HepG2 (cell line): ENCODE measurements around the gene POLR1C. TPM values are rescaled to one million over a fixed set of nuclear protein-coding genes. Genes with fewer than 3 reads are reported as not detected.

Source experiments
- ATAC-seq: fragments of 200-7000 bp; cut with Tn5 transposase; 3 replicates; pipeline ENCODE4 v1.9.1; 2020; ENCODE audit warnings: mild to moderate bottlenecking, moderate library complexity
- BruUV-seq: library from RNA; stranded (reverse); fragments of 400-500 nt; replicated peaks from 2 replicates; lab custom pipeline; 2021; lab: Mats Ljungman, UMichigan
- CTCF ChIA-PET: fragments of 300-600 bp; formaldehyde crosslinking; extraction: SDS; loops from one replicate; lab custom pipeline; 2021; ENCODE audit warnings: low total read pairs, inconsistent platforms, low intra/inter-chr PET ratio; lab: Yijun Ruan, JAX
- POLR2A ChIA-PET: fragments of 350-600 bp; sonication (Branson Sonifier 250); formaldehyde crosslinking; loops from one replicate; lab custom pipeline; 2020; ENCODE audit warnings: antibody characterized with exemption, inconsistent platforms; lab: Yijun Ruan, JAX
- DNase-seq: peaks from one replicate; pipeline ENCODE4 v3.0.0-alpha.2; 2015; ENCODE audit warnings: low spot score
- FAIRE-seq: peaks from 3 replicates; lab custom pipeline; 2011; peaks lifted over from hg19 to GRCh38; lab: Jason Lieb, UNC
- H2AFZ ChIP-seq: one replicate; pipeline ENCODE4 v1.6.1; 2011; ENCODE audit warnings: low read length, inconsistent platforms
- H3K27ac ChIP-seq: fragments of 300-600 bp; 3 replicates; pipeline ENCODE4 v1.8.0; 2011; ENCODE audit warnings: mixed run types, mild to moderate bottlenecking, mixed read lengths, low read length, inconsistent platforms; ENCODE audit not compliant: insufficient read depth; ENCODE audit errors: extremely low read length
- H3K27me3 ChIP-seq, 2 experiments: fragments of 200-600 bp in 1 of 2; 2 replicates in 1 of 2; 3 replicates in 1 of 2; pipeline versions ENCODE4 v1.6.0 to v1.8.0; 2011; ENCODE audit warnings: low read length in 2 of 2, mild to moderate bottlenecking in 2 of 2, moderate library complexity in 2 of 2, inconsistent platforms in 1 of 2; ENCODE audit not compliant: insufficient read depth in 2 of 2, control insufficient read depth in 1 of 2
- H3K36me3 ChIP-seq, 2 experiments: fragments of 200-600 bp in 1 of 2; replicated peaks in 1 of 2; 2 replicates in 1 of 2; 3 replicates in 1 of 2; pipeline versions ENCODE4 v1.5.1 to v1.8.0; 2011; ENCODE audit warnings: low read length in 2 of 2, inconsistent platforms in 1 of 2; ENCODE audit not compliant: insufficient read depth in 2 of 2, control insufficient read depth in 1 of 2
- H3K4me1 ChIP-seq: 2 replicates; pipeline ENCODE4 v1.5.1; 2012; ENCODE audit warnings: low read length, inconsistent platforms; ENCODE audit not compliant: insufficient read depth
- H3K4me2 ChIP-seq: 2 replicates; pipeline ENCODE4 v1.6.0; 2011; ENCODE audit warnings: low read depth, low read length, inconsistent platforms
- H3K4me3 ChIP-seq, 3 experiments: fragments of 200-600 bp in 1 of 3; sonication (generic), shearing (Covaris generic) in 1 of 3; replicated peaks in 1 of 3; 2 replicates each; pipeline ENCODE4 v1.5.1; 2011 to 2016; ENCODE audit warnings: low read length in 3 of 3, inconsistent platforms in 2 of 3, low read depth in 2 of 3, mild to moderate bottlenecking in 2 of 3, control low read depth in 1 of 3, mixed read lengths in 1 of 3; ENCODE audit not compliant: insufficient read depth in 1 of 3
- H3K79me2 ChIP-seq: one replicate; pipeline ENCODE4 v1.6.1; 2011; ENCODE audit warnings: low read length, inconsistent platforms; ENCODE audit not compliant: insufficient read depth
- H3K9ac ChIP-seq: 2 replicates; pipeline ENCODE4 v1.6.0; 2011; ENCODE audit warnings: mild to moderate bottlenecking, low read depth, low read length, inconsistent platforms; ENCODE audit not compliant: insufficient read depth
- H3K9me3 ChIP-seq: 2 replicates; pipeline ENCODE4 v1.5.1; 2012; ENCODE audit warnings: mild to moderate bottlenecking, low read length
- H4K20me1 ChIP-seq: 2 replicates; pipeline ENCODE4 v1.6.0; 2011; ENCODE audit warnings: inconsistent platforms, mild to moderate bottlenecking, low read length, moderate library complexity; ENCODE audit not compliant: insufficient read depth
- SKIL ChIP-seq: sonication (generic); formaldehyde crosslinking; IDR thresholded peaks from 2 replicates; pipeline ENCODE4 v1.8.0; 2022; ENCODE audit warnings: missing genetic modification reagents, mild to moderate bottlenecking, moderate library complexity, borderline replicate concordance
- ZNF280B ChIP-seq: sonication (generic); formaldehyde crosslinking; IDR thresholded peaks from 2 replicates; pipeline ENCODE4 v1.5.0; 2020; ENCODE audit warnings: missing genetic modification reagents, mild to moderate bottlenecking, borderline replicate concordance
- WGBS: methylation state at CpG from one replicate; pipeline ENCODE4 v1.1.6; 2017; ENCODE audit warnings: low lambda C conversion rate; 5-methylcytosine and 5-hydroxymethylcytosine counted together
- in situ Hi-C: cut with HindIII; loops from 2 replicates; pipeline ENCODE4 v1.10.0; 2017; ENCODE audit warnings: low pct_unique_long_range_greater_than_20kb; ENCODE audit not compliant: extremely low pct_ligation_motif_present
- intact Hi-C: fragments of 100-400 bp; cut with micrococcal nuclease; formaldehyde crosslinking; loops from one replicate; pipeline ENCODE4 v1.10.0; 2022; ENCODE audit not compliant: unreplicated experiment
- polyA plus RNA-seq, 8 experiments: library from polyadenylated mRNA; depleted of rRNA in 3 of 8; stranded (reverse) in 7 of 8; unstranded in 1 of 8; fragments of >200 nt; fragmentation: Illumina TruSeq in 4 of 8; extraction: Trizol in 4 of 8; gene quantifications; 2 replicates each; pipeline versions ENCODE4 v1.2.1 to v1.2.3, GENCODE V29; 2011 to 2016; ENCODE audit warnings: low read depth in 4 of 8, missing spikeins in 1 of 8, mixed read lengths in 1 of 8; ENCODE audit not compliant: insufficient read depth in 1 of 8
- total RNA-seq, 5 experiments: library from RNA; depleted of rRNA; stranded (reverse); fragments of >200 nt; fragmentation: Illumina TruSeq; extraction: Trizol; gene quantifications; 2 replicates each; pipeline ENCODE4 v1.2.3, GENCODE V29; 2016; ENCODE audit warnings: low read depth in 1 of 5

Gene POLR1C
- total and polyA plus RNA-seq, 2 of the 13 experiments (the other 11 are each of a cell fraction or from before 2014, with no cell fraction given): 62.6 to 72.2 TPM

- CTCF ChIA-PET: no interaction called here
- ATAC-seq: no peak
- Histone ChIP-seq H3K4me1 (peaks cover 46% of the 10 kb centered on the region), H3K27ac (no peak overlapping the region), H3K27me3 (no peaks in the 10 kb centered on the region; a peak in 1 of 5 replicates)
- TF ChIP-seq SKIL (CRISPR knock-in tag) (no peak), ZNF280B (0 out of 2 replicates have a peak, but pooled peaks have one; percentile 1)
- TF ChIP-seq, all 625 proteins: peak for 1
- WGBS: 95% methylated on average over 8 of the region's 8 CpGs
- intact Hi-C loops (no loop called here), in situ Hi-C loops (no loop called here)
- Histone ChIP-seq H4K20me1 (no peaks in the 10 kb centered on the region), H2AFZ (no peak overlapping the region), H3K4me3 (no peak overlapping the region), H3K4me2 (no peak overlapping the region), H3K9ac (no peak overlapping the region), H3K36me3 (peaks cover 45 to 58% of the 10 kb centered on the region in 2 experiments), H3K9me3 (no peaks in the 10 kb centered on the region), H3K79me2 (no peaks in the 10 kb centered on the region)
- no peak for FAIRE-seq
- BruUV-seq: no TSS peak
- no peak for DNase-seq
- POLR2A ChIA-PET: no interaction called here
These were observed 13.4 kb upstream of the POLR1C start for GRCh38 chr6:43503443-43503842.
